IPS-15b (cell line): ENCODE measurements around the gene PRPF19.

Source experiments
- H3K27me3 ChIP-seq: one replicate; pipeline ENCODE4 v1.6.1; 2013; ENCODE audit warnings: low read length; ENCODE audit not compliant: control insufficient read depth, insufficient read depth
- H3K36me3 ChIP-seq: one replicate; pipeline ENCODE4 v1.6.1; 2013; ENCODE audit warnings: low read length; ENCODE audit not compliant: control insufficient read depth, insufficient read depth
- H3K4me1 ChIP-seq: one replicate; pipeline ENCODE4 v1.6.1; 2013; ENCODE audit warnings: mild to moderate bottlenecking, low read length; ENCODE audit not compliant: control insufficient read depth, insufficient read depth
- H3K4me3 ChIP-seq: one replicate; pipeline ENCODE4 v1.5.1; 2013; ENCODE audit warnings: low read depth, low read length
- H3K9ac ChIP-seq: one replicate; pipeline ENCODE4 v1.6.1; 2013; ENCODE audit warnings: low read depth, mild to moderate bottlenecking, low read length
- H3K9me3 ChIP-seq: one replicate; pipeline ENCODE4 v1.6.1; 2013; ENCODE audit warnings: mild to moderate bottlenecking, low read length; ENCODE audit not compliant: control insufficient read depth, insufficient read depth

The PRPF19 gene

DNA sequence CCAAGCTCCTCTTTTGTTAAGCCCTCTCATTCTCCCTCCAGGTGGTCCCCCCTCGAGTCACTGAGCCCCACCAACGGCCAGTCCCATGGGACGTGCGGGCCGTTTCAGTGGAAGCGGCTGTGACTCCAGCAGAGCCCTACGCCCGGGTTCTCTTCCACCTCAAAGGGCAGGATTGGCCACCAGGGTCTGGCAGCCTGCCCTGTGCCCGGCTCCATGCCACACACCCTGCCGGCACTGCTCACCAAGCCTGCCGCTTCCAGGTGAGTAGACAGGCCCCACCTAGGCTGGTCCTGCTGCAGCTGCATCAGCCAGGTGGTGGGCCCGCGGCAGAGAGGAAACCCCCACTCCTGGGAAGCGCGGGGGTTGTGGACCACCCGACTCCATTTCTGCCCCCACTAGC is 21.2 kb upstream of the PRPF19 start:
- Histone ChIP-seq H3K36me3 (peaks cover 25% of the 10 kb centered on the region), H3K4me1 (peaks cover 8% of the 10 kb centered on the region), H3K9me3 (no peaks in the 10 kb centered on the region), H3K9ac (no peak overlapping the region), H3K27me3 (peaks cover 9% of the 10 kb centered on the region), H3K4me3 (no peak overlapping the region)

DNA sequence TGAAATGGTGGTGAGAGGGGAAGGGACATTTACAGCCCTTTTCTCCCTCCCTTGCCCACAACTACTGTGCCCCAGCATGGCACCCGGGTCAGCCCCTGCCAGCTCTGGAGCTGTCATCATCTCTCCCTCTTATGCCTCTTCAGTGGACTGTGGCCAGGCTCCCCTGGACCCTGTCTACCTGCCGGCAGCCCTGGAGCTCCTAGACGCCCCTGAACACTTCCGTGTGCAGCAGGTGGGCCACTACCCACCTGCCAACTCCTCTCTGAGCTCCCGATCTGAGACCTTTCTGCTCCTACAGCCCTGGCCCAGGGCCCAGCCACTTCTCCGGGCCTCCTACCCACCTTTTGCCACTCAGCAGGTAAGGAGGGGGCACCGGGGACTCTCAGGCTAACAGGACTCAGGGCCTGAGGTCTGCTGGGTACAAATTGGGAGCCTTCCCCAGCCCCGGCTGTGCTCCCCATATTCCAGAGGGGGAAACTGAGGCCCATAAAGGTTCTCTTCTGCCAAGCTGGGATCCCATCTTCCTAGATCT is 20.7 kb upstream of the PRPF19 start:
- Histone ChIP-seq H3K27me3 (peaks cover 9% of the 10 kb centered on the region), H3K9ac (no peak overlapping the region), H3K4me1 (peaks cover 6% of the 10 kb centered on the region), H3K36me3 (peaks cover 28% of the 10 kb centered on the region), H3K9me3 (no peaks in the 10 kb centered on the region), H3K4me3 (no peak overlapping the region)

DNA sequence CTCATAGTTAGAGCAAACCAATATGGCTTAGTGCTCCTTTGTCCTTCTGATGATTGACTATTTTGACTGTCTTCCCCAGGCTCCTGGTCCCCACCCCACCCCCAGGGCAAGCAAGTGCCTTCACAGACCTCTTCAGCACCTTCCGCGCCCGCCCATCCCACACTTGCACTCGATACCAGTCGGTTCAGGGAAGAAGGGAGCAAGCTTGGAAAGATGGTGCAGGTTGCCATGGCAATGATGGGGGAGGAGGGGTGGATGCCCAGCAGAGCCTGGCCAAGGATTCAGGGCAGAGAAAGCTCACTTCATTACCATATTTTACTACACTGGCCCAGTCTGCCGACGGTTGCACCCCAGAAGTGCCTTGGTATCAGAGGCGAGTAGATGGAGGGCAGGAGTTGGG is 20.1 kb upstream of the PRPF19 start:
- H3K9me3 ChIP-seq, result no peaks in the 10 kb centered on the region
- peaks cover 6% of the 10 kb centered on the region for H3K4me1 ChIP-seq
- H3K9ac ChIP-seq, result no peak overlapping the region
- H3K36me3 ChIP-seq, result peaks cover 25% of the 10 kb centered on the region
- no peak overlapping the region for H3K4me3 ChIP-seq
- peaks cover 9% of the 10 kb centered on the region for H3K27me3 ChIP-seq

DNA sequence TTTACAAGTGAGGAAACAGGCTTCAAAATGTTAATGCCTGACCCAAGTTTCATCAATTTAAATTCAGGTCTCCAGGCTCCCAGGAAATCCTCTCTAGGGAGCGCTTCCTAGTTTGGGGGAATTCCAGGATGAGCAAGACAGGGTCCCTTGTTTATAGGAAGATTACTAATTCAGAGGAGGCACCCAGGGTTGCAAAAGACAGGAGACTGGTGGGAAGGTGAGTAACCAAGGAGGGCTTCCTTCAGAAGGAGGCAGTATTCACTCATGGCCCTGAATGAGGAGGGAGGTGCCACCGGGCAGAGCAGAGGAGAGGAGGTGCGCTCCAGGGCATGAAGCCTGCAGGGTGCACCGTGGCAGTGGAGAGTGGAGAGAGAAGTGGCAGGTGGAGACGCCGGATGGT is 19.5 kb upstream of the PRPF19 start:
- Histone ChIP-seq H3K9ac (no peak overlapping the region), H3K9me3 (no peaks in the 10 kb centered on the region), H3K27me3 (peaks cover 9% of the 10 kb centered on the region), H3K4me1 (peaks cover 6% of the 10 kb centered on the region), H3K36me3 (peaks cover 30% of the 10 kb centered on the region), H3K4me3 (peak overlapping the region; percentile 77)

DNA sequence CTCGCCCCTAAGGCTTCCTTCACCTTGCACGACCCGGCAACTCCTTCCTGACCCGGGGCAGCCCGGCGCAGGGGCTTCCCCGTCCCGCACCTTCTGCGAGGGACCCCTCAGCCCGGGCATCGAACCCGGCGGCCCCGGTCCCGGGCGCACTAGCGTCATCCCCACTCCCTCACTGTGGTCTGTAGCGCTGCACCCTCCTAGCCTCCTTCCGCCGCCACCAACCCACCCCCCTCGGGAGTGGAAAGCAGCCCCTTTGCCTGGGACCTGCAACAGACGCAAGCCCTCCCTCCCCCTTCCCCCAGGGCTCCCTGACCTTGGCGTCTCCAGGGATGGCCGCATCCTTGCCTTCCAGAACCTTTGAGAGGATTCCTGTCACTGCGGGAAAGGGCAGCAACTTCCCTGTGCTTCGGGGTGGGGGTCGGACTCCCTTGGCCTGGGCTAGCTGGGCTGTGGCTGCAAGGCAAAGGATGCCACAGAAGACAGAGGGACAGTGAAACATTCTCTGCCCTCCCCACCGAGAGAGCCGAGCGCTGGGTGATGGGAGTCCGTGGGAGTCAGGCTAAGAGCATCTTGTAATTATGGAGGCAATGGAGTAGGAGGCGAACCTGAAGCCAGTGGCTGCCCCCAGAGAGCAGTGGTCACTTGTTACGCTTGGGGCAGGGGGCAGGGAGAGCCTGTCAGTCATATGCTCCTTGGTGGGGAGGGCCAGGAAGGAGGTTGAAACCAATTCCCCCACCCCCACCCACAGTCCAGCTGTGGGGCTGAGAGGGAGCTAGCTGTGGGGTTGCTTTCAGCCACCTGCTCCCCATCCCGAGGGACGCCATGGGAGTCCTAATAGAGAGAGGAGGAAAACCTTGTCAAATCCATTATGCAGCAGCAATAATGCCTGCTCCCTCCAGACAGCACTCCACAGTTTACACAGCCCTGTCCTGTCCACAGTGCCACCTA is 18.8 kb upstream of the PRPF19 start:
- Histone ChIP-seq H3K36me3 (peaks cover 36% of the 10 kb centered on the region), H3K9me3 (no peaks in the 10 kb centered on the region), H3K4me3 (peak overlapping the region; percentile 77), H3K4me1 (peaks cover 6% of the 10 kb centered on the region), H3K9ac (peak overlapping the region; percentile 54), H3K27me3 (peaks cover 9% of the 10 kb centered on the region)

DNA sequence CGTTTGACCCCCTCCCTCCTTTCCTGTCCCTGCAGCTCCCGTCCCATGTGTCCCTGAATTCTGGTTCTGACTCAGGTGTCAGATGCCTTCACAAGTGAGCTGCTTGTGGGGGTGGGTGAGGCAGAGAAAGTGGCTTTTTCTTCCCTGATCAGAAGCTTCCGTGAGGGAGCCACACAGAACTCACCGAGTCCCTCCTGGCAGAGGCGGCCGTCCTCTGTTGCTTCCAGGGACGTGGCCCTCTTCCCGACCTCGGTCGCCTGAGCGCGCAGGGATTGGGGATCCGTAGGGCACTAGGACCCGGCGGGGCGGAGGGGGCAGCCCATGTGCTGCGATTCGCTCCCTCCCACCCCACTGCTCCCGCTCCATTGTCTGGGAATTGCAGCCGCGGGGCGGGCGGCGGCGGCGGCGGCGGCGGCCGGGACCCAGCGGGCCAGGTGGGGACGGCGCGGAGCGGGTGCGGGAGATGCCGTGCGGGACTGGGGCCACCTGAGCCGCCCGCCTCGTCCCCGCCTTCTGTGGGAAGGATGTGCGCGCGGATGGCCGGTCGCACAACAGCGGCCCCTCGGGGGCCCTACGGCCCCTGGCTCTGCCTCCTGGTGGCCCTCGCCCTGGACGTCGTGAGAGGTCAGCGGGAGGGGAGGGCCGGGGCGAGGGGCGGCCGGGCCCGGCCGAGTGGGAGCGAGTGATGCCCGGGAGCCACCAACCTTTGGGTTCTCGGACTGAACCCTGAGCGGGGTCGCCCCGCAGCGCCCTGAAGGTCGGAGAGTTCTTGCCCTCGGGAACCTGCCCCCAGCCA is 17.9 kb upstream of the PRPF19 start, which contains the start of gene TMEM132A:
Gene TMEM132A, plus strand, starts transcription at position 351 of the 796 bp plus-strand sequence. Its CDS starts 174 bp downstream, at position 525.
- Histone ChIP-seq H3K36me3 (peaks cover 34% of the 10 kb centered on the region), H3K9ac (peak within 1 kb of the TSS; percentile 54), H3K4me1 (peaks cover 6% of the 10 kb centered on the region), H3K9me3 (no peaks in the 10 kb centered on the region), H3K27me3 (peaks cover 9% of the 10 kb centered on the region), H3K4me3 (peak within 1 kb of the TSS; percentile 77)

DNA sequence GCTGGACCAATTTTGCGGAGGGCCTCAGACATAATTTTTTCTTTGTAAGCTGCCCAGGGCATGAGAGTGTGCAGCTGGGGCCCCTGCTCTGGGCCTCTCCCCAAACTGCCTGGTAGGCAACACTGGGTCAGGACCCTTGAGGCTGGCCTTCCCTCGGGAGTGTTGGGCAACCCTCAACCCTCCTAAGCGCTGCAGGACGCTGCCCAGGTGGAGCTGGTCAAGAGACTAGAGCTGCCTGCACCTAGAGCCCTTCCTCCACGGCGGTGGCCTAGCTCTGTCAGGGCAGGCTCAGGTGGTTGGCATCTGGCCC is 17.4 kb upstream of the PRPF19 start:
- Histone ChIP-seq H3K9ac (no peak overlapping the region), H3K4me3 (peak overlapping the region; percentile 77), H3K4me1 (peaks cover 6% of the 10 kb centered on the region), H3K36me3 (peaks cover 33% of the 10 kb centered on the region), H3K27me3 (peaks cover 9% of the 10 kb centered on the region), H3K9me3 (no peaks in the 10 kb centered on the region)

DNA sequence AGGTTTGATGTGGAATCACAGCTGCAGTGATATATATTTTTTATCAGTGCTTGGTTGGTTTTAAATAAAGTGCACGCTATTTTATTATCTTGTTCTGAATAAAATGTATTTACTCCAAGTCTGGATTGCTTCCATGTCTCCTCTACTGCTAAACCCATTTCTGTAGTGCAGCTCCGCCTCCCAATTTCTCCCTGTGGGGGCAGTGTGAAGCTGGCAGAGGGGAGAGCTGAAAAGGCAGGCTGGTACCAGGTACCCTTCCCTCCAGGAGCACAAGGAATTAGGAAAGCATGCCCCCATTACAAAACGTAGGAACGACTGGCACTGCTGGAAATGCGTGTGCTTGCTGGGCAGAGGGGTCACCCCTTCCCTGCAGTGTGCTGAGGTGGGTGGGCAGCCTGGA is 16.9 kb upstream of the PRPF19 start:
- Histone ChIP-seq H3K36me3 (peaks cover 31% of the 10 kb centered on the region), H3K27me3 (peaks cover 9% of the 10 kb centered on the region), H3K4me1 (peaks cover 6% of the 10 kb centered on the region), H3K9me3 (no peaks in the 10 kb centered on the region), H3K4me3 (no peak overlapping the region), H3K9ac (no peak overlapping the region)

DNA sequence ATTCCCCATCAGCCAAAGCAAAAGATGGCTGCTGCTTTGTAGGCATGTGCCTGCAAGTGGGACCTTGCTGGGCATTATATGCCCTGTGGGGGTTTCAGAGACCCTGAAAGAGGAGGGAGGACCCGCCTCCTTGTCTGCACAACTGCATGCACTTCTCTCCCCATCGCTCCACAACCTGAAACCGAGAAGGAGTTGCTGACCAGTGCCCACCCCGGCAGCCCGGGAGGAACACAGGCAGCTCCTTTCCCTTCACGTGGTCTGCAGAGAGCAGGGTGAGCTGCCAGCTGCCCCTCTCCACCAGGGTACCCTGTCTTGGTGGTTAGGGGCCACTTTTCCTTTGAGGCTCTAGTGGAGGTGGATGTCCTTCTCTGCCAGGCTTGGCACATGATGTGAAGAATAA is 16.5 kb upstream of the PRPF19 start:
- Histone ChIP-seq H3K4me1 (peaks cover 6% of the 10 kb centered on the region), H3K9me3 (no peaks in the 10 kb centered on the region), H3K4me3 (no peak overlapping the region), H3K9ac (no peak overlapping the region), H3K27me3 (peaks cover 9% of the 10 kb centered on the region), H3K36me3 (peaks cover 30% of the 10 kb centered on the region)

DNA sequence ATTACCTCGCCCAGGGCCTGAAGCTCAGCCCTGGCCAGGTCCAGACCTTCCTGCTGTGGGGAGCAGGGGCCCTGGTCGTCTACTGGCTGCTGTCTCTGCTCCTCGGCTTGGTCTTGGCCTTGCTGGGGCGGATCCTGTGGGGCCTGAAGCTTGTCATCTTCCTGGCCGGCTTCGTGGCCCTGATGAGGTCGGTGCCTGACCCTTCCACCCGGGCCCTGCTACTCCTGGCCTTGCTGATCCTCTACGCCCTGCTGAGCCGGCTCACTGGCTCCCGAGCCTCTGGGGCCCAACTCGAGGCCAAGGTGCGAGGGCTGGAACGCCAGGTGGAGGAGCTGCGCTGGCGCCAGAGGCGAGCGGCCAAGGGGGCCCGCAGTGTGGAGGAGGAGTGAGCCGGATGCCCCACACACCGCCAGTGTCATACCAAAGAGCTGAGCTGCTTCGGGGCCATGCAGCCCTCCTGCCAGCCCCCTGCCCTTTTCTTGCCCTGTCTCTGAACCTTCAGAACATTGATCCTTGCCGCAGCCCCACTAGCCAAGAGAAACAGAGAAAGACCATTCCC is 15.5 kb upstream of the PRPF19 start:
- Histone ChIP-seq H3K4me1 (peaks cover 6% of the 10 kb centered on the region), H3K9me3 (no peaks in the 10 kb centered on the region), H3K36me3 (peaks cover 21% of the 10 kb centered on the region), H3K9ac (no peak overlapping the region), H3K4me3 (no peak overlapping the region), H3K27me3 (peaks cover 9% of the 10 kb centered on the region)

DNA sequence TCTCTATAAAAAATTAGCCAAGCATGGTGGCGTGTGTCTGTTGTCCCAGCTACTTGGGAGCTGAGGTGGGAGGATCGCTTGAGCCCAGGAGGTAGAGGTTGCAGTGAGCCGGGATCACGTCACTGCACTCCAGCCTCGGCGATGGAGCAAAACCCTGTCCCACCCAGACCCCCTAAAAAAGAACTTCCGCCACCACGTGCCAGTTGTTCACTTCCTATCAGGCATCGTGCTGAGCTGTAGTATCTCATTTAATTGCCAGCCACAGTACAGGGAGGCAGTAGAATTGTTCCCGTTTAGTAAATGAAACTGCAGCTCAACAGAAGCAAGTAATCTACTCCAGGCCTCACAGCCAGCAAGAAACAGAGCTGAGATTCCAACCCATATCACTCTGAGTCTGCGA is 14.9 kb upstream of the PRPF19 start:
- H3K4me3 ChIP-seq, result no peak overlapping the region
- H3K9me3 ChIP-seq, result no peaks in the 10 kb centered on the region
- peaks cover 21% of the 10 kb centered on the region for H3K36me3 ChIP-seq
- peaks cover 6% of the 10 kb centered on the region for H3K4me1 ChIP-seq
- no peak overlapping the region for H3K9ac ChIP-seq
- H3K27me3 ChIP-seq, result peaks cover 9% of the 10 kb centered on the region
